Measurements from ENCODE around the gene FASTKD1.
"Not testable (repeated sequence)": the region's sequence is repeated elsewhere in the genome, so short reads cannot be mapped to it uniquely, and the experiment has no call there.

The FASTKD1 gene

GRCh38 chr2:169573160-169573973, at the start of gene FASTKD1:
TSS of gene FASTKD1 (minus strand) at chr2:169573865. CDS start at chr2:169572029, 1,836 bp downstream.
- TF ChIP-seq CTCF (IDR thresholded peaks at IDR 0.05; ENCODE audit: extremely low read depth, missing control alignments), result no peak

GRCh38 chr2:169623235-169623634, 49.6 kb upstream of the FASTKD1 start:
- TF ChIP-seq CTCF (IDR thresholded peaks at IDR 0.05; ENCODE audit: extremely low read depth, missing control alignments), result no peak
- no peak for DNase-seq (ENCODE audit: low spot score)

More at GRCh38 chr2:169573160-169573973, at the start of gene FASTKD1:
- peak; percentile 92 for DNase-seq (ENCODE audit: low spot score)

GRCh38 chr2:169620509-169620908, 46.8 kb upstream of the FASTKD1 start:
- no peak for TF ChIP-seq CTCF (IDR thresholded peaks at IDR 0.05; ENCODE audit: extremely low read depth, missing control alignments)
- DNase-seq (ENCODE audit: low spot score), result no peak

GRCh38 chr2:169619946-169620345, 46.3 kb upstream of the FASTKD1 start:
- TF ChIP-seq CTCF (IDR thresholded peaks at IDR 0.05; ENCODE audit: extremely low read depth, missing control alignments), result no peak
- no peak for DNase-seq (ENCODE audit: low spot score)

- not testable (repeated sequence) for DNase-seq (ENCODE audit: low spot score)
Measured at GRCh38 chr2:169615982-169616381, 42.3 kb upstream of the FASTKD1 start.

- no peak for DNase-seq (ENCODE audit: low spot score)
- no peak for TF ChIP-seq CTCF (IDR thresholded peaks at IDR 0.05; ENCODE audit: extremely low read depth, missing control alignments)
Measured at GRCh38 chr2:169613876-169614275, 40.2 kb upstream of the FASTKD1 start.

- DNase-seq (ENCODE audit: low spot score), result no peak
- no peak for TF ChIP-seq CTCF (IDR thresholded peaks at IDR 0.05; ENCODE audit: extremely low read depth, missing control alignments)
Measured at GRCh38 chr2:169609264-169609663, 35.6 kb upstream of the FASTKD1 start.

- DNase-seq (ENCODE audit: low spot score), result no peak
- TF ChIP-seq CTCF (IDR thresholded peaks at IDR 0.05; ENCODE audit: extremely low read depth, missing control alignments), result no peak
Measured at GRCh38 chr2:169599568-169599967, 25.9 kb upstream of the FASTKD1 start.
